RCC 7860 (cell line): ENCODE results near the gene GYG1.

Experiments used
- DNase-seq: peaks from one replicate; pipeline ENCODE4 v3.0.0-alpha.2; 2015; ENCODE audit warnings: low spot score
- FAIRE-seq: peaks from 2 replicates; lab custom pipeline; 2012; peaks lifted over from hg19 to GRCh38; lab: Jason Lieb, UNC

GYG1 gene

DNA sequence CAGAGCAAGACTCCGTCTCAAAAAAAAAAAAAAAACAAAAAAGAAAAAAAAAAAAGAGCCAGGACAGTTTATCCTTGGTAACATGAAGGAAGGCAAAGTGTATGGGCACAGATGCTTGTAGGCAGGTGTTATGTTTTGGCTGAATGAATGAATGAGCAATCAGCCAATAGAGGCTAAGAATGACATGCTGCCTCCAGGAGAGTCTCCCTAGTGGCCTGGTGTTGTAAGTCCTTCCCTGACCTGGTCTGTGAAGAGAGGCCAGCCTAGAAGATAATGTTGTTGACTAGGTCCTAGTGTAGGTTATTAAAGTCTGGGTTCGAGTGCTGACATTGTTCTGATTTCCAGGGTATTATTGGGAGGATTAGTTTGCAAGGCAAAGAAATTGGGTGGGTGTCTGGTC, 24.9 kb downstream of the GYG1 start:
- no peak for DNase-seq
- FAIRE-seq = no peak

DNA sequence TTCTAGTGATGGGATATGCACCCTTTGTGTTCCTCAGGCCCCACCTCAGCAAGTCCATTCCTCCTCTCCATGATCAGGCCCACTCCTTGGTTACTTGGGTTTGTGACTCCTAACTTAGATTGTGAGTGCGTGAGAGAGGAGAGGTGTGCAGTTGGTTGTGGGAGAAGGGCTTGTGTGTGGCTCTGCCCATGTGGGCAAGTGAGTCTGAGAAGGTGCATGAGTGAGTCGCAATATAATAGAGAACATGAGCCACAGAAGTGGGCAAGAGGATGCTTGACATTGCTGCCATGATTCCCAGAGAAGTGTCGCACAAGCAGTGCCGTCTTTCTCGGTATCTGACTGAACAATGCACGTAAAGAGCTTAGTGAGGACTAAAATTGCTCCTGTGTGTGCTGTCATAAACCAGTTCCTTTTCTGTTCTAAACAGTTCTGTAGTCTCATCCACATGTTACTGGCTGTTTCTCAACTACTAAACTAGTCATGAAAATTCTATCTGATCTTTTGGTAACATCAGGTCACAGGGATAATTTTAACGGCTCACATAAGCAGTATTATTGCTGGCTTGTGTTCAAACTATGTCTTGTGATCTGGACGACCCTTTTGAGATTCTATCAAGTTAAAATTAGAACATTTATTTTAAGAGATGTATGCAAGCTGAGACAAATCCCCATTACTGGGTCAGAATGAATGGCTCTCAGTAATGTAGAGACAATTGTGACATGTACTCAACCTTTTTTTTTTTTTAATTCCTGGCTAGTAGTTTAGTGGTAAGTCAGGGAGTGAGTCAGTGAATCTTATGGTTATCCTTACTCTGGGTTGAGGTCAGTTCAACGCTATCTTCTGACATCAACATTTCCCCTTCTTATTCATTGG, 25.6 kb downstream of the GYG1 start:
- FAIRE-seq = peak; percentile 88

DNA sequence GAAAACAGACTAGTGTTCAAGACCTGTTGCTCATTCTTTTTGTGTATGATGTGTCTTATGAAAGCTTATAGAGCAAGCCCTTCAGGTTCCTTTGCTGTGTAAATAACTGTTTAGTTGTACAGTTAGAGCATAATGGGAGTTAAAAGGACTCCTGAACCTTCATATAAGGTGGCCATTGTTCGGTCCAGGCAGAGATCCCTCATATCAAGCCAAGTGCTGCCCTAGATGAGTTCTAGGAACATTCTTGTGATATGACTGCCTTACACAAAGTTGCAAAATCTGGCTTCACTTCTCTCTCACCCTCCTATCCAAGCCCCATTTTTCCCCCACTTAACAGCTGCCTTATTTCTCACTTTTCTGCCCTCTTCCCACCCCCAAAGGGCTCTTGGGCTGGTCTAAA, 26.9 kb downstream of the GYG1 start:
- FAIRE-seq (no peak), DNase-seq (no peak)

More for the DNA sequence above, 25.6 kb downstream of the GYG1 start:
- DNase-seq = peak; percentile 82

DNA sequence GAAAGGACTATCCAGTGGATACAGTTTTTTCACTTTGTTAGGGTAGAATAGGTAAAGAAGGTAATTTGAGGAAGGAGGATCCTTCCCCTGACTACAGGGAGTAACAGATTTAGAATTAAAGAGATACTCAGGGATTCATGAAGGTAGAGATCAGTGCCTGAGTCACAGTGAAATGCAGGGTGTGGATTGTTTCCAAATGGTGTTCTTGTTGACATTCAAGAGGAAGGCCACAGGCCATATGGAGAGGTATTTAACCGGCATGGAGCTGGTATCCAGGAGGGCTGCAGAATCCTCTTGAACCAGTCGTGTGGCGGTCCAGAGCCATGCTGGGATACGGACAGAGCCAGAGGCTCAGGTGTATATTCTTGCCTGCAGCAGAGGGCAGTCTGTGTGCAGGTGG, 28.2 kb downstream of the GYG1 start:
- FAIRE-seq = no peak
- DNase-seq = no peak

DNA sequence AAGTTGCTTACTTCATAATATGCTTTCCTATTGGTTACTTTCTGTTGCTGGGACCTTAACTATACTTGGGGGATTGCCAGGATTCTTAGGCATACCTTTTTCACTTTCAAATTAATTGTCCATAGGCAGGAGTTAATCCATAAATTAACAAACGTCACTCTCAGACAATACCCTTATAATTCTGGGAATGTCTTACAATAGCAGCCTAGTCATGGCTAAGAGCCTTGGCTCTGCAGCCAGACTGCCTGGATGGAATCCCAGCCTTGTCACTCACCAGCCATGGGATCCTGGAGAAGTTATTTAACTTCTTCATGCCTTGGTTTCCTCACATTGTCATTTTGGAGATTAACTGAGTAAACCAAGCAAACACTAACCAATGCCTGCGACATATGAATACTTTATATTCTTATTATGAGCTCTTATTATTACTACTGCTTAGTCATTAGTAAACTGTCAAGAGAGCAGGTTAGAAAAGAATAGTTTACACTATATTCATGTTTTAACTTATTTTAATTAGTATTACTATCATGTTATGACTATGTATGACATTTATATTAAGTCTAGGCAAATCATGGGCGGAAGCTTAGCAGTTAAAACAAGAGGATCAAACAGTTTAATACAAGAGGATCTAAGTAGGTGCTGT, 29.0 kb downstream of the GYG1 start:
- DNase-seq (no peak), FAIRE-seq (no peak)

DNA sequence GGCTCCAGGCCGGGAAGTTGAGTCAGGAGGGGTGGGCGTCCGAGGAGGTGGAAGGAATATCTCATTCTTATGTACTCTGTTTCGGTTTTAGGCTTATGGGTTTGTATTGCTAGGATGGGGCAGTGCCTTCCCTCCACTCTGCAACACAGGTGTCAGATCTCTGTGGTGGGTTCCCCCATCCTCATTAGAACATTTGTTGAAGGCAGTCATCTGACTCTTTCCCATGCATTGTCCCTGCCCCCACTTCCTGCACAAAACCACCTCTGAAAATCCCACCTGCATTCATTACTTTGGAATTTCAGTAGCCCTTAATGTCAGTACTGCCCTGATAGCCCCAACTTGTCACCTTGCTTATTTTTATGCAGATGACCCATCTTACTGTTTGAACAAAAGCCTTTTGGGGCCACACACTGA, 29.5 kb downstream of the GYG1 start:
- DNase-seq = no peak
- FAIRE-seq = no peak

DNA sequence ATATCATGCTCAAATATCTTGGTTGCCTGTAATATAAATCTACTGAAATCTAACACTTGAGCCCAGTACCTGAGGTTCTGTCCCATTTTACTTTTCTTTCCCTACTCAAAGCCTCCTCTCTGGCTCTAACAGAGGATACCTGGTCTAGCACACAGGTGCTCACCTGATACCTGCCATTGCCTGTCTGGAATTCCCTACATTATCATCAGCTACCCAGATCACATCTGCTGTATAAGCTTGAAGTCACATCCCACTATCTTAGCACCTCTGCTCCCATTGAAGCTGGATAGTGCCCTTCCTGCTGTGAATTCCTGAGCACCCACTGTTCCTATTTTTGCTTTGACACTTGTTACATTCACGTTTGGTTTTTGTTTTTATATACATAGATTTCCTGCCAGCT, 30.5 kb downstream of the GYG1 start:
- FAIRE-seq = no peak
- no peak for DNase-seq

DNA sequence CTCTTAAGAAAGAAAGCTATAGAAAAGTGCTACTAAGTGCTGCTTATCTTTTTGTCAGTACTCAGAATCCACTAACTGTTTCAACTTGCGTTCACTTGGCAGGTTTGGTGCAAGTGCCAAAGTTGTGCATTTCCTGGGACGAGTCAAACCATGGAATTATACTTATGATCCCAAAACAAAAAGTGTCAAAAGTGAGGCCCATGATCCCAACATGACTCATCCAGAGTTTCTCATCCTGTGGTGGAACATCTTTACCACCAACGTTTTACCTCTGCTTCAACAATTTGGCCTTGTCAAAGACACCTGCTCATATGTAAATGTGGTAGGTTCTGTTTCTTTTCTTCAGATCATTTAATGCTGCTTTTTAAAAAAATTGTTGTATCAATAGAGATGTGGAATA, 32.6 kb downstream of the GYG1 start:
- FAIRE-seq (no peak), DNase-seq (no peak)

DNA sequence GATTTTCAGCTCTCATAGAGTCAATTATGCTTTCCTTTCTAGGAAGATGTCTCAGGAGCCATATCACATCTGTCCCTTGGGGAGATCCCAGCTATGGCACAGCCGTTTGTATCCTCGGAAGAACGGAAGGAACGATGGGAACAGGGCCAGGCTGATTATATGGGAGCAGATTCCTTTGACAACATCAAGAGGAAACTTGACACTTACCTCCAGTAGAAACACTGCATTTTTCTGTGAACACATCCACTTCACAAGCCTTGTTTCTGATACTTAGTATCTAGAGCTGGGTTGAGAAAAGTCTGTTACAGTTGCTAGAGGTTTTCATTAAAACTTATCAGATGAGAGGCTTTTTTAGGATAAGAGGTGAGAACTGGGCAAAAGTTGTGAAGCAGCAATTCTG, 35.4 kb downstream of the GYG1 start:
- FAIRE-seq = no peak
- no peak for DNase-seq

DNA sequence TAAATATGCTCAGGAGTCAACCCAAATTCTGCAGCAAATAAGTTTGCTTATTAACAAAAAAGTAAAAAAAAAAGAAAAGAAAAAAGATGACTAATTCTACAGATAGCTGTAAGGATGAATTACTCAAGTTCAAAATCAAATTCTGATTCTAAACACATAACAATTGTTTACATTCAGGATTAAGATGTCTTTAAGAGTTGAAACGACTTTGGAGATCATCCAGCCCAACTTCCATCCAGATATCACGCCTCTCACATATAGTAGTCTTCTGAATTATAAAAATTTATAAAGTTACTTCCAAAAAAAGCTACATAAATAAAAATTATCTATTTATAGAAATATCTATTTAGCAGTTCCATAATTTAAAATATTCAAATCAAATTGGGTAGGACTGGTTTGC, 39.8 kb downstream of the GYG1 start:
- FAIRE-seq (no peak), DNase-seq (no peak)

DNA sequence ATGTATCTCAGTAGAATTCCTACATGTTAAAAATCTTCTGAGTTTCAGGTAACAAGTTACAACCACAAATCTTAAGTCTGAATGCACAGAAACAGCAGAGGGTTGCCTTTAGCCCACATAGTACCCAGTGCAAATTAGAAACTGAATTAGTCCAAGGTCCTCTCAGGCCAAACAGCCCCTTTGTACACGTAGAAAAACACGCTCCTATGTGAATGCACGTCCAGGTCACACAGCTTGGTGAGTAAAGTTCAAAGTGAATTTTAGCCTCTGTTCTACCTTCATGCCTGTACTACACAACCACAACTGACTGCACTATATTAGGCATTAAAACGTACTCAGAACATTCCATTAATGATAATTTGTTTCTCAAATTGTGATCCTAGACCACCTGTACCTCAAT, 46.3 kb downstream of the GYG1 start:
- DNase-seq (no peak), FAIRE-seq (no peak)

DNA sequence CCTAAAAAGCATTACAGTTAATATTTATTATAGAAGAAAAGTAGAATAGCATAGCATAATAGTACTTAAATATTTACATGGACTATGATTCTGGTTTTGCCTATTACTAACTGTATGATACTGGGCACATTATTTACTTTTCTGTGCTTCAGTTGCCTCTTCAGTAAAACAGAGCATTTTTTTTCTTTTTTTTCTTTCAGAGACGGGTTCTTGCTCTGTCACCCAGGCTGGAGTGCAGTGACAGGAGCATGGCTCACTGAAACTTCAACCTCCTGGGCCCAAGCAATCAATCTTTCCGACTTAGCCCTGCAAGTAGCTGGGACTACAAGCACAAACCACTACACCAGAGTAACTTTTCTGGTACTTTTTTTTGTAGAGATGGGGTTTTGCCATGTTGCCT, 47.0 kb downstream of the GYG1 start:
- DNase-seq (no peak), FAIRE-seq (no peak)

DNA sequence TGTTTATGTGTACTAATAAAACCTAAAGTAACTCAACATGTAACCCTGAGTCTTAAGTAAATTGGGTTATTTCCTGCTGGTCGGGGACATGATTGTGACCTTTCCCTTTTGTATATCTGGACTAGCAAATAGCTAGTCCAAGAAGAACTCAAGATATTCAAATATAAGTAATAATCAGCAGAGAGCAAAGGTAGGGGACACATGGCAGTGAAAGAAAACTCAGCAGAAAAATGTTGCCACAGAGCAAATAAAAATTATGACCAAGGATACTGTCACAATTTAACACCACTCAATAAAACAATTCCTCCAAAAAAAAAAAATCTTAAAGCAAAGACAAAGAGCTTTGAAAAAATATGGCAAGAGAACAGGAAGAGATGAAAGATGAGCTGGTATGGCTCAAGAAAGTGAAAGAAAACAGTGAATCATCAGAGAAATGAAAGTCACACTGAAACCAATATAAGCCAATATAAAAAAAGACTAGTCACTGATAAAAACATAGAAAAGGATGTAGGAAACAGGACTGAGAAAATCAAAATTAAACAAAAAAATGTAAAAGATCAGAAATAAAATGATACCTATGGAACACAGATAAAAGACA, 51.5 kb downstream of the GYG1 start:
- peak; percentile 17 for DNase-seq
- FAIRE-seq = peak; percentile 60

DNA sequence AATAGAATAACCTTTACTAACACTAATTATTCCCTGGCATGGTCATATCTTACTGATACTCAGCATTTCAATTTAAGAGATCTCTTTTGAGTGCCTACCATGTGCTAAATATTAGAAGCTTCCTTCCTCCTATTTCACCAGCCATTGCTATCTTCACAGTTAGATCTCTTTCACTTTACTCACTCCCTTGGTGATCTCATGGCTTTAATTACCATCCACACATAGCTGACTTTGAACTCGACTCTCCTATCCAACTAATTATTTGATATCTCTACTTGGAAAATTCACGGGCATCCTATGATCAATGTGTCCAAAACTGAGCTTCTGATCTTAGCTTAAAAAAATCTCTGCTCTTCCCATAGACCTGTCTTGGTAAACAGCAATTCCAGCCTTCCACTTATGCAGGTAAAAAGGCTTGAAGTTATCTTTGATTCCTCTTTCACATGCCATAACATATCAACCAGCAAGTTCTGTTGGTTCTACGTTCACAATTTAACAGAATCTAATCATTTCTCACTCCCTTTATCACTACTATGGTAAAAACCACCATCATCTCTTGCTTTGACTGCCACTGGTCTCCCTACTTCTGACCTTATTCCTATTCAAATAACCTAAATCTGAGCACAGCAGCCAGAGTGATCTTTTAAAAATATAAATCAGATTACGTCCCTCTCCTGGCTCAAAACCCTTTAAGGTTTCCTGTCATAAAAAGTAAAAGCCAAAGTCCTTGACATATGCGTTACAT, 53.2 kb downstream of the GYG1 start:
- DNase-seq (no peak), FAIRE-seq (no peak)

DNA sequence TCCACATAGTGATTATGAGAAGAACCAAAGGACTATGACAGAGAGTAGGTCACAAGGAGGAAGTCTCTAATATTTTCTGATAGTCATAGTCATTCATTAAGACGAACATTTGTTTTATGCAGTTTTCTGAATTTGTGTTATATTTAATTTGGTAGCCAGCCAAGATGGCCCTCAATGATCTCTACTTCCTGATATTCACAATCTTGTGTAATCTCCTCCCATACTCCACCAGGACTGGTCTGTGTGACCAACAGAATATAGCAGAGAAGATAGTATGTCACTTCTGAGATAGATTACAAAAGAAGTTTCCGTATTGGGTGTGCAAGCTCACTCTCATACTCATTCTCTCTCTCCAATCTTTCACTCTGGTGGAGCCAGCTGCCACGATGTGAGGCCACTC, 64.2 kb downstream of the GYG1 start:
- FAIRE-seq (no peak), DNase-seq (no peak)

DNA sequence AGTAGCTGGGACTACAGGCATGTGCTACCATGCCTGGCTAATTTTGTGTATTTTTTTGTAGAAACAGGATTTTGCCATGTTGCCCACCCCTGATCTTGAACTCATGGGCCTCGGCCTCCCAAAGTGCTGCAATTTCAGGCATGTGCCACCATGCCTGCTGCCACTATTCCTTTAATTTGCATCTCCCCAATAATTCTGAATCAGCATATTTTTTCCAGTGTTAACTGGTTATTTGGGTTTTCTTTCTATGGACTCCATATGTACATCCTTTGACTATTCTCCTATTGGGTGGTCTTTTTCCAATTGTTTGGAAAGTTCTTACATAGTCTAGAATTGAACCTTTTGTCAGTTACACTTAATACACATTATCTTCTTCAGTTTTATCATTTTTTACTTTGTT, 66.9 kb downstream of the GYG1 start:
- no peak for DNase-seq
- no peak for FAIRE-seq

DNA sequence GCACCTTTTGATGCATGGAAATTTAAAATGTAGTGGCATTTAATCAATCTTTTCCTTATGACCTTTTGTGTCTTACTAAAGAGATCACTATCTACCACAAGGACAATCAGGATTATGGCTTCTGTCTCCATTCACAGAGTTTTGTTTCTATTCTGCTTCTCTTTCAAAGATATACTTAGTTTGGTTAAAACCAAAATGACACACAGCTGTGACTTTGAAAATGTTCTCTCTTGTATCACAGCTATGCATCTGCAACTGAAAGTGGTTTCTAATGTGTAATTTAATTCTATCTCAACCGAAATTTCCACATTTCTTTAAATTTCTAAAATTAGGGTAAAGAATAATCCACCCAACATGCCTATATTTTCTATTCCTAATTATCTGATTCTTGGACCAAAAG, 67.3 kb downstream of the GYG1 start:
- FAIRE-seq = no peak
- DNase-seq = no peak

DNA sequence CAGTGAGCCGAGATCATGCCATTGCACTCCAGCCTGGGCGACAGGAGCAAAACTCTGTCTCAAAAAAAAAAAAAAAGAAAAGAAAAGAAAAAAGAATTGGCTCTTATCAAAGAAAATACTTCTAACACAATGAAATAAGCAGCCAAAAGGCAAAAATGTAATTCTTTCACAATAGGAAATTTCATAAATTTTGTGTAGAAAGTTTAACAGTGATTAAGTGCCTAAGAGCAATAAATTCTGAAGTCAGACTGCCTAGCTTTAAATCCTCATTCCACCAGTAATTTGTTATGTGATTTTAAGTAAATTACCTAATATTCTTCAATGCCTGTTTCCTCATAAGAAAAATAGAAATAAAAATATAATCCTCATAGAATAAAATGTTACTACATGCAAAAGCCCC, 70.4 kb downstream of the GYG1 start:
- FAIRE-seq = no peak

DNA sequence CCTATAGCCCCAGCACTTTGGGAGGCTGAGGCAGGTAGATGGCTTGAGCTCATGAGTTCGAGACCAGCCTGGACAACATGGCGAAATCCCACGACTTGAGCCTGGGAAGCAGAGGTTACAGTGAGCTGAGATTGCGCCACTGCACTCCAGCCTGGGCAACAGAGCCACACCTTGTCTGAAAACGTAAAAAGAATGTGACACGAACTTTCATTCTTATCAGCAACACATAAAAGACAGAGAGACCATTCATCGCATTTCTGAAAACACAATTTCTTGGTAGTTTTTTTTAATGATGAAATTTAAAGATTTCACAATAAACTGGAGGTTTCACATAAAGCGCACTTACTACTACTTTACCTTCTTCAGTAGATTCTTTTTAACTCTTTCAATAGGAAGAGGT, 76.5 kb downstream of the GYG1 start:
- DNase-seq (no peak), FAIRE-seq (no peak)

More for the DNA sequence above, 70.4 kb downstream of the GYG1 start:
- no peak for DNase-seq
